UCSD-AML1 (cell line): ENCODE measurements around the gene SCN4B.

Experiments
- DNase-seq: peaks from one replicate; lab custom pipeline; 2025; ENCODE audit not compliant: unreplicated experiment; lab: John Stamatoyannopoulos, UW

SCN4B gene

GRCh38 chr11:118132385-118133151, 20.1 kb downstream of the SCN4B start:
- DNase-seq = no peak

- DNase-seq = no peak
These were observed 23.0 kb downstream of the SCN4B start for GRCh38 chr11:118129471-118130172.

DNA sequence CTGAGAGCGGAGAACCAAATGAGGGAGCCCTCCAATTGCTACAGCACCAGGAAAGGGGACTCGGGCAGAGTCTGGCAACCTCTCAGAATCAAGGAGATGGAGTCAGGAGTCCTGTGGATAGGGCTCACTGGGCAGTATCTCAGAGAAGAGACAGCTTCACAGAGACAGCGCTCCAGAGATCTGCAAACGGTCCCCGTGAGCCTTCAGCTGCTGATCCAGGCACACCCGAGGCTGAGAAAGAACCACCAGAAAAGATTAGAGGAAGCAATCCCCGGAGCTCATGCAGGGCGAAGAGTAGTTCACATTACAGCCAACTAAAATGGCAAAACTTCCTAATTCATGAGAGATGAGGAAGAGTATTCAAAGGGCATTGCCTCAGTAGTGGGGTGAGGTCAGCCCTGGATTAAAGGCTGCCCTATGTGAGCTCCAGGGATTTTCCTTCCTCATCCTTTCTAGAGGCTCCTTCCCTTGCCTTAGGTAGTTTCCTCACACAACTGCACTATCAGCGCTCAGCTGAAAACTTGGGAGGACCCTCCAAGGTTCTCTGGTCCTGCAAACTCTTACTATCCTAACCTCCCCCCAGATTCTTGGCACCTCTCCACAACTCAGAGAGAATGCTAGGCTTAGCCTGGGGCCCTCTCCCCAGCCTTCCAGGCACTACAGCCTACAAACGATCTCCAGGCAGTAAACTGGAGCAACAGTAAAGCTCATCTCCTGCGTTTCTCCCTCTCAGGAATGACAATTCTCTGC, 23.7 kb downstream of the SCN4B start:
- no peak for DNase-seq

DNA sequence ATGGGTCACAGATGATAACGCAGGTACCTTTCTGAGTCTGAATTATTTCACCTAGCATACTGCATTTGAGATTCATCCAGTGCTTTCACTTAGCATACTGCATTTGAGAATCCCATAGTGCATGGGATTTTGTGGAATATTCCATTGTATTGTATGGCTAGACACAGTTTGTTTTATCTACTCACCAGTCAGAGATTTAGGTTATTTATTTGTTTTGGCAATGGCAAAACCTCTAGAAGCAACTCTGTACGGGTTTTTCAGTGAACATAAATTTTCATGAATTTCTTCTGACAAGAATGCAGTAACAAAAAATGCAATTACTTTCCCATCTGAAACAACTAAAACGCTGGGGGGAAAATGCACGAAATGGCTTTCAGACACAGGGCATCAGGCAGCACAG, 24.3 kb downstream of the SCN4B start:
- no peak for DNase-seq

DNA sequence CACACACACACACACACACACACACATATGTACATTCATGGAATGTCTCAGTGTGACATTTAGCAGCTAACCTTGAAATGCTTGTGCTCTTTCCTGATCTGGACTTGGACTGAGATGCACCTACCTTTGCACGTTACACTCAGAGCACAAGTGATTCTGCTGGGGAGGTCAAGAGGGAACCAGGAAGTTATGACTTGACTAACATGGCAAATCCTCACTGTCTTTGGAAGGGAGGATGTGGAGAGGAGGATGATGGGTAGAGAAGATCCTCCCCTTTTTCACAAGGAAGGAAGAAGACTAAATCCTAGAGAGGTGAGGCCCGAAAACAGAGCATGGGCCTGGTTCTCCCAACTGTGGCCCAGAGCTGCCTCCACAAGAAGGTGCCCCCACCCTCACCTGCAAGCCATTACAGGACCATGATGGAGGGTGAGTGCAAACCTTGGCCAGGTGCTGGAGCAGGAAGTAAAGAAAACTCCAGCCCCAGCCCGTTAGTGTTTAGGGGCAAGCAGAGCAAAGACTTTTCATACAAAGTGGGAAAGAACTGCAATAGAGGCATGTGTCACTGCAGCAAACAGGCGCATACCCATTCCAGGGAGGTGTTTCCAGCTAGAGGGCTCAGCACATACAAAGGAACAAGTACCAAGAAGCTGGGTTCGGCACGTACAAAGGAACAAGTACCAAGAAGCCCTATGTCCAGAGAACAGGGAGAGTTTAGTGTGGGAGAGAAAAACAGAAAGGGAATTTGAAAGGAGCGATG, 26.4 kb downstream of the SCN4B start:
- no peak for DNase-seq

- DNase-seq = no peak
These were observed 27.6 kb downstream of the SCN4B start for GRCh38 chr11:118124929-118125535.

DNA sequence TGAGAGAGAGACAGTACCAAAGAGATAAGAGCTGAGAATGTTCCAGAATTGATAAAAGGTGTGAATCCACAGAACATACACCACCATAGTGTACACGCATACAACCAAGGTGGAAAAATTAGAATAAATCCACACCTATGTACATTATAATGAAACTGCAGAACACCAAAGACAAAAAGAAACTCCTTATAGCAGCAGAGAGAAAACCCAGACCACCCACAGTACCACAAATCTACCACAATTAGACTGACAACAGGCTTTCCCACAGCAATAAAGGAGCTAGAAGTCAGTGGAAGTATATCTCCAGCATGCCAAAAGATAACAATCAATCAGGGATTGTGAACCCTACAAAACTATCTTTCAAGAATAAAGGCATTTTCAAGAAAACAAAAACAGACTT, 31.8 kb downstream of the SCN4B start:
- no peak for DNase-seq

DNA sequence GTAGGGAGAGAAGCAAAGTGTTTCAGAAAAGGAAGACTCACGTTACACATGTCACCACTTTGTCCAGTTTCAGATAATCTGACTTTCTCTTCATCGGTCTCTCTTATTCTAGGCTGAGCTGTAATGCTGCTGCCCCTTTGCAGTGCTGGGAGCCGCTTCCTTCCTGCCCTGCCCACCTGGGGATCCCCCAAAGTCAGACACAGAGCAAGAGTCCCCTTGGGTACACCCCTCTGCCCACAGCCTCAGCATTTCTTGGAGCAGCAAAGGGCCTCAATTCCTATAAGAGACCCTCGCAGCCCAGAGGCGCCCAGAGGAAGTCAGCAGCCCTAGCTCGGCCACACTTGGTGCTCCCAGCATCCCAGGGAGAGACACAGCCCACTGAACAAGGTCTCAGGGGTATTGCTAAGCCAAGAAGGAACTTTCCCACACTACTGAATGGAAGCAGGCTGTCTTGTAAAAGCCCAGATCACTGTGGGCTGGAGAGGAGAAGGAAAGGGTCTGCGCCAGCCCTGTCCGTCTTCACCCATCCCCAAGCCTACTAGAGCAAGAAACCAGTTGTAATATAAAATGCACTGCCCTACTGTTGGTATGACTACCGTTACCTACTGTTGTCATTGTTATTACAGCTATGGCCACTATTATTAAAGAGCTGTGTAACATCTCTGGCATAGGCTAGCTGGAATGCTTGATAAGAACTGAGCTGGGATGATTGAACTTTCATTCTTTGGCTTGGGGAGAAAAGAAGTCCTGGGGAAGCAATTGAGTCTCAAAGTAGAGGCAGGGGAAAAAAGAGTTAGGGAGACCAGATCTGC, 34.6 kb downstream of the SCN4B start:
- no peak for DNase-seq

- DNase-seq = no peak
These were observed 37.6 kb downstream of the SCN4B start for GRCh38 chr11:118115048-118115447.

GRCh38 chr11:118114266-118114665, 38.4 kb downstream of the SCN4B start:
- DNase-seq = no peak

GRCh38 chr11:118112711-118113430, 39.8 kb downstream of the SCN4B start:
- no peak for DNase-seq

- no peak for DNase-seq
These were observed 40.9 kb downstream of the SCN4B start for GRCh38 chr11:118111744-118112035.

DNA sequence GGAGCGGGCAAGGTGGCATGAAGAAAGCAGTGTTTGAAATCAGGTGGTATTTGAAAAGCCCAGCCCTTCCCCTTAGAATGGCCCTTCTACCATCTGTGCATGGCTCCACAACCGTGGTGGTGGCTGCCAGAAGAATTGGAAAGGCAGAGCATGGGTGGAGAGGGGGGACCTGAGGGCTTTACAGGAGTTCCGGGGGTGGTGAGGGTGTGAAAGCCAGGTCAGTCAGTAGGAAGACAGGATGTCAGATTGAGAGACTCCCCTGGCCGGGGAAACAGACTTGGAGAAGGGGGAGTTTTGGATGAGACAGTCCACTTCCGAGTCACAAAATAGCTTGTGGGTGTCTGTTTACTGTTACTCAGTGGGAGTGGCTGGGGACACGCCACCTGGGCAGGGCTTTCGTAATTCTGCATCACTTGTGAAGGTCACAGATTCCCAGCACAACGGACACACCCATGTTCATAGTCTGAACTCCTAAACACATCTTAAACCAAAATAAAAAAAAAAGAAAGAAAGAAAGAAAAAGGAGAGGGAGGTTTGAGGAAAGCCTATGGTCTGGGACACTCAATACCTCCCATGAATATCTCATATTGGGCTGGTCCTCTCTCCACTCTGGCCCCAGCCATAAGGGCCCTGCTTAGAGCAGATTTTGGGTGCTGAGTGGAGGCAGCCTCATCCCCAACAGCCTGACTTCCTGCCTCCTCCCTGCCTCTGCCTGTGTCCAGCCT, 41.4 kb downstream of the SCN4B start:
- no peak for DNase-seq

DNA sequence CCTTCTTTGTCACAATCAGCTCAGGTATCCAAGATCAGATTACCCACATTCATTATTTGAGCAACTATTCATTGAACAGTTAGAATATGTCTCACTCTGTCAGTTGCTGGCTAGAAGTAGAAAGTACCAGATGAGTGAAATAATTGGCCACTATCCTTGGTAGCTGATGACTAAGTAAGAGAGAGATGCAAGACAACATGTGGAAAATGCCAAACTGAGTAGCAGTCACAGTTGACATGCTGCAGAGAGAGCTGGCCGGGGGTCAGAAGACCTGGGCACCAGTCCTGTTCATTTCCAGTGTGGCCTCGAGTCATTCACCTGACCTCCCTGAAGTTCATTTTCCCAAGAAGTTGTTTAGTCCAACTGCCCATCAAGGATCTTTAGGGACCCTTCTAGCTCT, 43.4 kb downstream of the SCN4B start:
- no peak for DNase-seq

DNA sequence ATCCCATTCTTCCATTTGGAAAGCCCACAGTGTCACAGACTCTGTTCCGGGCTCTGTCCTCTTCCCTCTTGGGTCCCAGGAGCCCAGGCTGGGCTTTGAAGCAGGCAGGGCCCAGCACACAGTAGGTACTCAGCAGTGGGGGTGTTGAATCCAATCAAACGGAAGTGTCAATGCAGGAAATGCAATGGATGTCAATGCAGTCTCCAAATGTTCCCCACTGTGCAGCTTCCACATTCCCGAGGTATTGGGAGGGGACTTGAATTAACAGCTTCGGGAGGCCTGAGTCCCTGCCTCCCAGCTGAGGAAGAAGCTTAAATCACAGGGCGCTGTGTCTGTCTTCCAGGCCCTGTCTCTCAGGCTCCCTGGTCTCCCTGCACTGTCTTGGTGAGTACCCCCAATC, 44.1 kb downstream of the SCN4B start:
- DNase-seq = no peak

GRCh38 chr11:118106789-118107335, 45.8 kb downstream of the SCN4B start:
- no peak for DNase-seq

DNA sequence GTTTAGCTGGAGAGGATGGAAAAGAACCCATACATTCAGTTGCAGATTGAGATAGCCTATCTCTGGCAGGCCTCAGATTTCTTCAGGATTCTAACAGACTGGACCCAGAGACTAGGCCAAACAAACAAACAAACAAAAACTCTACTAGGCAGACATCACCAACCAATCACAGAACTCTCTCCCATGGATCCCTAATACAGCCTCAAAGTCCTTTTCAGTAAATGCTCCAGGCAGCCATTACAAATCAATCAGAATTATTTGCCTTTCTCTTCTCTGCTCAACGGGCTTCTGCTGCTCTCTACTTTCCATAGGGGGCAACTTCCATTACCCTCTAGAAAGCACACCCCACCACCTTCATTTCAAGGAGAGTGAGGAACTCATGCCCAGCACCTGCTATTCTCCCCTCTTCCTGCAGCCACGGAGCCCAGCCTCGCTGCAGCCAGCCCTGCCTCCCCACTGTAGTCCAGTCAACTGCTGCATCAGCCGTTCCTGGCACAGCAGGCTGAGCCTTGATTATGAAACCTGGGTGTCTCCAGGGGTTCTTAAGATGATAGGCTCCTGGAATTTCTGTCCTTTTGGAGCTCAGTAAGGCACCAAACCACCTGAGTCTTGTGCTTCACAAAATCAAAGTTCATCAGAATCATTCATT, 46.8 kb downstream of the SCN4B start:
- DNase-seq = no peak

DNA sequence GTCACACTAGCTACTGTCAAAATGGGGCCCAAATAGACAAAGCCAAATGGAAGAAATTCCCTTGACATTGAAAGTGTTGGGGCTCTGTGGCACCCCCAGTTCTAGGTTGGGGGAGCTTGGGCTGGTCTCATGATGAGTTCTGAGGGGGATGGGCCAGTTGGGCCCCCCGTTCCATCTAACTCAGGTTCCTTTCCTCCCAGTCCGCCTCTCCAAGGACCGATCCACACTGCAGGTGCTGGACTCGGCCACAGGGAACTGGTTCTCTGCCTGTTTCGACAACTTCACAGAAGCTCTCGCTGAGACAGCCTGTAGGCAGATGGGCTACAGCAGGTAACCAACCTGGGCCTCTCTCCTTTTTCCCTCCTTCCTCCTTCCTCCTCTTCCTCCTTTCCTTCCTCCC, 48.1 kb downstream of the SCN4B start:
- DNase-seq = no peak
